ENCODE data around the gene MOSPD2.

GRCh38 chrX:14946606-14947155 is 73.5 kb downstream of the MOSPD2 start:
- TF ChIP-seq, protein P1, sequence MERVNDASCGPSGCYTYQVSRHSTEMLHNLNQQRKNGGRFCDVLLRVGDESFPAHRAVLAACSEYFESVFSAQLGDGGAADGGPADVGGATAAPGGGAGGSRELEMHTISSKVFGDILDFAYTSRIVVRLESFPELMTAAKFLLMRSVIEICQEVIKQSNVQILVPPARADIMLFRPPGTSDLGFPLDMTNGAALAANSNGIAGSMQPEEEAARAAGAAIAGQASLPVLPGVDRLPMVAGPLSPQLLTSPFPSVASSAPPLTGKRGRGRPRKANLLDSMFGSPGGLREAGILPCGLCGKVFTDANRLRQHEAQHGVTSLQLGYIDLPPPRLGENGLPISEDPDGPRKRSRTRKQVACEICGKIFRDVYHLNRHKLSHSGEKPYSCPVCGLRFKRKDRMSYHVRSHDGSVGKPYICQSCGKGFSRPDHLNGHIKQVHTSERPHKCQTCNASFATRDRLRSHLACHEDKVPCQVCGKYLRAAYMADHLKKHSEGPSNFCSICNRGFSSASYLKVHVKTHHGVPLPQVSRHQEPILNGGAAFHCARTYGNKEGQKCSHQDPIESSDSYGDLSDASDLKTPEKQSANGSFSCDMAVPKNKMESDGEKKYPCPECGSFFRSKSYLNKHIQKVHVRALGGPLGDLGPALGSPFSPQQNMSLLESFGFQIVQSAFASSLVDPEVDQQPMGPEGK (CRISPR knock-in tag; IDR thresholded peaks at IDR 0.05; ENCODE audit: borderline replicate concordance) = no peak
- TF ChIP-seq PPARA (CRISPR knock-in tag; IDR thresholded peaks at IDR 0.05; ENCODE audit: borderline replicate concordance) (no peak), ZNF8 (CRISPR knock-in tag; IDR thresholded peaks at IDR 0.05) (no peak), OSR1 (CRISPR knock-in tag; IDR thresholded peaks at IDR 0.05) (no peak), ZNF565 (CRISPR knock-in tag; conservative IDR thresholded peaks at IDR 0.05; ENCODE audit: low read depth) (no peak)
